GM21360 (cell line): ENCODE results near the gene EXOC3L1.

Experiments used
- ATAC-seq: cut with Tn5 transposase; IDR thresholded peaks from one replicate; pipeline ENCODE4 v1.9.1; 2021; ENCODE audit warnings: mild to moderate bottlenecking, moderate library complexity; ENCODE audit not compliant: unreplicated experiment

The EXOC3L1 gene

GRCh38 chr16:67183627-67184452, 6.1 kb downstream of the EXOC3L1 start, which contains the start of gene MATCAP1:
Gene MATCAP1 (minus strand): TSS chr16:67183963. CDS start chr16:67180610, 3,353 bp downstream.
- ATAC-seq, result peak; percentile 90

GRCh38 chr16:67183284-67183626, 6.7 kb downstream of the EXOC3L1 start:
- ATAC-seq, result no peak

GRCh38 chr16:67182288-67182687, 7.6 kb downstream of the EXOC3L1 start:
- no peak for ATAC-seq

DNA sequence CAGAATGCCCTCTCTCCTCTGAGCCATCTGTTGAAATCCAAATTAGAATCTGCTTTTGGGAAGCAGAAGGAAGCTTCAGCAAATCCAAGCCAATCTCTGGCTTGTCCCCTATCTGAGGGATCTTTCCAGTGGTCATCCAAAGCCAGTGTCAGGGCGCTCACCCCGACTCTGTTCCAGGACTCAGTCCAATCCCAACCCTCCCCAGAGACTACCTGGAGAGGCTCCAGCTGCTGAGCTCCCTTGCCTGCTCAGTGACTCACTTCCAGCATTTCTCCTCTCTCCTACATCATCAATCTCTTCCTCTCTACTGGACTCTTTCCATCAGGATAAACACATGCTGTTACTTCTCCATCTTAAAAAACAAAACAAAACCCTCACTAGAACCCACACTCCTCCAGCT, 8.6 kb downstream of the EXOC3L1 start:
- ATAC-seq, result no peak

GRCh38 chr16:67180166-67180565, 9.8 kb downstream of the EXOC3L1 start:
- ATAC-seq, result no peak

DNA sequence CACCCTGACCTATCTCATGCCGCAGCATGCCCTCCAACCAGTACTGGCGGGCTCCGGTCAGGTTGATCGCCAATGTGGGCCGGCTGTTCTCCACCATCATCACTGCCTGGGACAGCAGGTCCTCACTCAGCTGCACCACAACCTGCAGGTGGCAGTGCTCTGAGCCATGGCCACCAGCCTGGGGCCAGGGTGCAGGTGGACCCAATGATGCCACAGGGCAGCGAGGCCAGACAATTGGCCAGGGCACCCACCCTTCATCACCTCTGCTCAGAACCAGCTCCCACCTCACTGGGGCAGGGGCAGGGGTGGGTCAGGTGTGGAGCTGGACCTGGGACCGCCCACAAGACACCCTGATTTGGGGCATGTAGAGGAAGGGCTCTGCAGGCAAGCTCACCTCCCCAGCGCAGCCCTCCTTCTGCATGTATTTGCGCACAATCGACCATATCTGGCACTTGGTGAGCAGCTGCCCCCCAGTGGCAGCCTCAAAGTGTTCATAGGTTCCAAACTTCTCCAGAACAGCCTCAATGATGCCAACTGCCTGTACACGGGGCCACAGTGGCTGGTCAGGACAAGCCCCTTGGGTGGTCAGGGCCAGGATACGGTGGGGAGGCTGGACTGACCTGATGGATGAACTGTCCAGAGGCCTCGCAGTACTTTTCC, 10.4 kb downstream of the EXOC3L1 start:
- no peak for ATAC-seq

GRCh38 chr16:67177743-67178699, 11.9 kb downstream of the EXOC3L1 start:
- ATAC-seq, result no peak

DNA sequence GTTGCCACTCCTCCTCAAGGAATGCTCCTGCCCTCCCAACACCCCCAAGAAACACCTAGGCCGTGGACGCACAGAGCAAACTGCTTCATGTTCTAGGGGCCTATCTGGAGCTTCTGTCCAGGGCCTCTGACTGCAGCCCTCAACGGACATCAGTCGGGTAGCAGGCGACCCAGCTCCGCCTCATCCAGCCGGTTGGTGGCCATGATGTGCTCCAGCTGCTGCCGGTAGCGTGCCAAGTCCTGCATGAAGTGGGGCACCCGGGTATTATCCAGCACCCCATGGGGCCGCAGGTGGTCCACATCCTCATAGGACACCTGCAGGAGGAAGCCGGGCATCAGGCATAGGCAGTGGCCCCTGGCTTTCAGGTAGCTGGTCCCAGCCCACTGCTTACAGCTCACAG, 13.3 kb downstream of the EXOC3L1 start:
- no peak for ATAC-seq

- ATAC-seq, result no peak
Observed at GRCh38 chr16:67174706-67175231, 15.2 kb downstream of the EXOC3L1 start.

GRCh38 chr16:67173808-67174705, 15.9 kb downstream of the EXOC3L1 start:
- peak; percentile 42 for ATAC-seq

DNA sequence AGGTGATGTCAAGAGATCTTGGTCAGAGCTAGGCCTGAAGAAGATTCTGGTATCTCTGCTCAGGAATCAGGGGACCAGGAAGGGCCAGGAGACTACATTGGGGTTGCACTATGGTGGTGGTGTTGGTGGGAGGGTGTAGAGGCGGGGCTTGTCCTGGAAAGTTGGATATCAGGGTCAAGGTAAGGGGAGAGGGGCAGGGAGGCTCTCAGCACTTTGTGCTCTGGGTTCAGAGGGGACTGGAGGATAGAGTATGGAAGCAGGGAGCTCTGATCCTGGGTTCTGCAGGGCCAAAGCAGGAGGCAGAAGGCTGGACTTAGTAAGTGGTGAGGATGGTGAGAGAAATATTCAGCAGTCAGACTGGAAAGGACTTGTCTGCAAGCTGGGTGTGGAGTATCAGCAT, 16.6 kb downstream of the EXOC3L1 start:
- no peak for ATAC-seq

- ATAC-seq, result peak; percentile 1
Observed at GRCh38 chr16:67170949-67171649, 18.8 kb downstream of the EXOC3L1 start.

GRCh38 chr16:67170168-67170948, 19.6 kb downstream of the EXOC3L1 start, which contains the start of gene NOL3:
Gene NOL3 (plus strand): TSS chr16:67170538.
- ATAC-seq, result peak; percentile 35

GRCh38 chr16:67169642-67170167, 20.2 kb downstream of the EXOC3L1 start:
- no peak for ATAC-seq

- ATAC-seq, result no peak
Observed at GRCh38 chr16:67169011-67169451, 20.9 kb downstream of the EXOC3L1 start.

GRCh38 chr16:67167588-67167987, 22.3 kb downstream of the EXOC3L1 start:
- no peak for ATAC-seq

DNA sequence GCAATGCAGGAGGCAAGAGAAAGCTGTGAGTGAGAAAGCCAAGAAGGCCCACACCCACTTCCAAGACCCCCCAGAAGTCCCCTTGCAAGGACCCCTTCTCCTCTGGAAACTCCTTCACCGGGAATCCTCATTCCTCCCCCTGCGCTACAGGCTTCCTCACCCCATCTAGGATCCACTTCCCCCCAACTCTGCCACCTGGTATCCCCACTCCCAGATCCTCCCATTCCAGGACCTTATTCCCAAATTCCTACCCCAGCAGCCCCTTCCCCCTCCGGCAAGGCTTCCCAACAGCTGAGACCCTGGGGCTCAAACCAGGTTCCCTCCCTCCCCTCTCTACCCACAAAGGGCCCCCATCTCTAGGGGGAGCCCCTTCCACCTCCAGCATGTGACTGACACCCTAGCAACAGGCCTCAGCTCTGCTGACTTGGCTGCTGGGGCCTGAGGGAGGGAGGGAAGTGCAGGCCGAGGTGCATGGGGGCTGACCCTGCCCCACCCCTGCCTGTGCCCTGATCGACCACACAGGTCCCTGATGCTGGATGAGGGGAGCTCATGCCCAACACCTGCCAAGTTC, 23.3 kb downstream of the EXOC3L1 start:
- no peak for ATAC-seq

DNA sequence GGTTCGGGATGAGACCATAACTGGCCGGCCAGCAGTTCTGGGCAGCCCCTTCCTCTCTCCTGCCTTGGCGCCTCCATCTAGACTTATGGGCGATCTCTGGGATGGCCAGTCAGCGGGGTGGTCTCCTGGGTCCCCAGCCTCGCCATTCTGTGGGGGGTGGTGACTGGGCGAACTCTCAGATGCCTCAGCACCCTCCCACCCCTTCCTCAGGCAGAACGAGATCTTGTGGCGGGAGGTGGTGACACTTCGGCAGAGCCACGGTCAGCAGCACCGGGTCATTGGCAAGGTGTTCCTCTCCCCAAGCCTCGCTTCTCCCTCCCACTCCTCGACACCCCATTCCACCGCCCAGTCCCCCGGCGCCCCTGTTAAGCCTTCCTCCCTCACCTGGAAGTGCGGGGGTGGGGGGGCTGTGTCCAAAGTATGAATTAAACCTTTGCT, 23.8 kb downstream of the EXOC3L1 start:
- no peak for ATAC-seq
